Measurements from ENCODE around the gene SCNM1. TPM values are rescaled to one million over a fixed set of nuclear protein-coding genes. Genes with fewer than 3 reads are reported as not detected.
"Not testable (repeated sequence)": the region's sequence is repeated elsewhere in the genome, so short reads cannot be mapped to it uniquely, and the experiment has no call there.

The SCNM1 gene
- total RNA-seq, 1 experiment from 2014 or later, result 69.6 TPM

- no peak for DNase-seq (ENCODE audit: low read depth)
These were observed 27.4 kb downstream of the SCNM1 start for GRCh38 chr1:151193304-151193703.

GRCh38 chr1:151193856-151194255, 27.9 kb downstream of the SCNM1 start:
- DNase-seq (ENCODE audit: low read depth), result peak; percentile 14

GRCh38 chr1:151194894-151195594, 29.1 kb downstream of the SCNM1 start:
- peak; percentile 92 for DNase-seq (ENCODE audit: low read depth)

- peak; percentile 90 for DNase-seq (ENCODE audit: low read depth)
These were observed 30.4 kb downstream of the SCNM1 start for GRCh38 chr1:151196292-151196800.

GRCh38 chr1:151197863-151198253, 31.9 kb downstream of the SCNM1 start:
- no peak for DNase-seq (ENCODE audit: low read depth)

- peak; percentile 96 for DNase-seq (ENCODE audit: low read depth)
These were observed 32.5 kb downstream of the SCNM1 start, which contains the start of gene PIP5K1A for GRCh38 chr1:151198254-151199127. PIP5K1A (plus strand) TSS chr1:151198552; CDS start chr1:151198997, 445 bp downstream.

- peak; percentile 80 for DNase-seq (ENCODE audit: low read depth)
These were observed 34.1 kb downstream of the SCNM1 start for GRCh38 chr1:151199873-151200581.

GRCh38 chr1:151205381-151205965, 39.5 kb downstream of the SCNM1 start:
- DNase-seq (ENCODE audit: low read depth), result not testable (repeated sequence)

GRCh38 chr1:151210830-151211229, 44.9 kb downstream of the SCNM1 start:
- DNase-seq (ENCODE audit: low read depth), result no peak

GRCh38 chr1:151211972-151212705, 46.2 kb downstream of the SCNM1 start:
- no peak for DNase-seq (ENCODE audit: low read depth)

GRCh38 chr1:151213560-151213959, 47.6 kb downstream of the SCNM1 start:
- no peak for DNase-seq (ENCODE audit: low read depth)

Other genes starting within 250 kb of the SCNM1 start
- gene SETDB1, start 239.8 kb upstream of the SCNM1 start, total RNA-seq (2014; rRNA removed; shearing (Covaris generic)), result 24.0 and 25.3 TPM in 2 replicates
- 145 and 152 TPM in 2 replicates for gene CERS2, start 191.3 kb upstream of the SCNM1 start, total RNA-seq (2014; rRNA removed; shearing (Covaris generic))
- gene ANXA9, start 183.9 kb upstream of the SCNM1 start, total RNA-seq (2014; rRNA removed; shearing (Covaris generic)), result 0.55 and 0.63 TPM in 2 replicates
- gene MINDY1, start 159.2 kb upstream of the SCNM1 start, total RNA-seq (2014; rRNA removed; shearing (Covaris generic)), result 12.5 and 15.4 TPM in 2 replicates
- 6.1 and 11.9 TPM in 2 replicates for gene PRUNE1, start 157.7 kb upstream of the SCNM1 start, total RNA-seq (2014; rRNA removed; shearing (Covaris generic))
- 0.10 TPM in 1 of 2 replicates, not detected in the other for gene BNIPL, start 129.6 kb upstream of the SCNM1 start, total RNA-seq (2014; rRNA removed; shearing (Covaris generic))
- 2.9 and 5.4 TPM in 2 replicates for gene C1orf56, start 118.4 kb upstream of the SCNM1 start, total RNA-seq (2014; rRNA removed; shearing (Covaris generic))
- gene CDC42SE1, start 106.5 kb upstream of the SCNM1 start, total RNA-seq (2014; rRNA removed; shearing (Covaris generic)), result 66.5 and 67.1 TPM in 2 replicates
- 8.8 and 9.8 TPM in 2 replicates for gene MLLT11, start 105.7 kb upstream of the SCNM1 start, total RNA-seq (2014; rRNA removed; shearing (Covaris generic))
- 2.4 and 5.5 TPM in 2 replicates for gene GABPB2, start 95.4 kb upstream of the SCNM1 start, total RNA-seq (2014; rRNA removed; shearing (Covaris generic))
- 0.80 and 1.5 TPM in 2 replicates for gene SEMA6C, start 19.5 kb upstream of the SCNM1 start, total RNA-seq (2014; rRNA removed; shearing (Covaris generic))
- gene TNFAIP8L2, start 9.5 kb upstream of the SCNM1 start, total RNA-seq (2014; rRNA removed; shearing (Covaris generic)), result not detected in 2 replicates
- 8.6 and 9.4 TPM in 2 replicates for gene LYSMD1, start 242 bp upstream of the SCNM1 start, total RNA-seq (2014; rRNA removed; shearing (Covaris generic))
- 0.27 and 0.87 TPM in 2 replicates for gene TMOD4, start 9.8 kb downstream of the SCNM1 start, total RNA-seq (2014; rRNA removed; shearing (Covaris generic))
- 52.9 and 59.3 TPM in 2 replicates for gene VPS72, start 24.1 kb downstream of the SCNM1 start, total RNA-seq (2014; rRNA removed; shearing (Covaris generic))
- gene PIP5K1A, start 32.4 kb downstream of the SCNM1 start, total RNA-seq (2014; rRNA removed; shearing (Covaris generic)), result 40.7 and 49.6 TPM in 2 replicates
- 233 and 234 TPM in 2 replicates for gene PSMD4, start 88.6 kb downstream of the SCNM1 start, total RNA-seq (2014; rRNA removed; shearing (Covaris generic))
- 17.6 and 22.2 TPM in 2 replicates for gene ZNF687, start 116.2 kb downstream of the SCNM1 start, total RNA-seq (2014; rRNA removed; shearing (Covaris generic))
- gene PI4KB, start 161.3 kb downstream of the SCNM1 start, total RNA-seq (2014; rRNA removed; shearing (Covaris generic)), result 37.8 and 50.0 TPM in 2 replicates
- 34.8 and 46.4 TPM in 2 replicates for gene RFX5, start 181.1 kb downstream of the SCNM1 start, total RNA-seq (2014; rRNA removed; shearing (Covaris generic))
- gene SELENBP1, start 206.6 kb downstream of the SCNM1 start, total RNA-seq (2014; rRNA removed; shearing (Covaris generic)), result not detected in 2 replicates
- gene PSMB4, start 233.4 kb downstream of the SCNM1 start, total RNA-seq (2014; rRNA removed; shearing (Covaris generic)), result 526 and 564 TPM in 2 replicates